ENCODE data around the gene TACC2.

The TACC2 gene

GRCh38 chr10:122033224-122033926 lies 44.4 kb downstream of the TACC2 start:
- DNase-seq = no peak

- DNase-seq = peak in 1 of 4 experiments; percentile 1
Observed at GRCh38 chr10:122034149-122034756, 45.3 kb downstream of the TACC2 start.

GRCh38 chr10:122040786-122041185 lies 51.8 kb downstream of the TACC2 start:
- no peak for DNase-seq

GRCh38 chr10:122042836-122043235 lies 53.9 kb downstream of the TACC2 start:
- no peak for DNase-seq

GRCh38 chr10:122044045-122044661 lies 55.2 kb downstream of the TACC2 start:
- no peak for DNase-seq

- DNase-seq = no peak
Observed at GRCh38 chr10:122044713-122045112, 55.8 kb downstream of the TACC2 start.

- DNase-seq = no peak
Observed at GRCh38 chr10:122045212-122045611, 56.2 kb downstream of the TACC2 start.

- no peak for DNase-seq
Observed at GRCh38 chr10:122047560-122047959, 58.6 kb downstream of the TACC2 start.

GRCh38 chr10:122049076-122049475 lies 60.1 kb downstream of the TACC2 start:
- DNase-seq = no peak

GRCh38 chr10:122050311-122050710 lies 61.3 kb downstream of the TACC2 start:
- no peak for DNase-seq

- DNase-seq = peak in 2 of 4 experiments; percentile 2 to 17
Observed at GRCh38 chr10:122050811-122051210, 61.8 kb downstream of the TACC2 start.

GRCh38 chr10:122051609-122052385 lies 62.8 kb downstream of the TACC2 start:
- DNase-seq = peak; percentile 12 to 53 (median 34)

- DNase-seq = no peak
Observed at GRCh38 chr10:122052701-122053100, 63.7 kb downstream of the TACC2 start.

- no peak for DNase-seq
Observed at GRCh38 chr10:122053314-122053713, 64.4 kb downstream of the TACC2 start.

GRCh38 chr10:122054048-122055025 lies 65.4 kb downstream of the TACC2 start:
- DNase-seq = peak in 3 of 4 experiments; percentile 14 to 37 (median 20)

GRCh38 chr10:122055252-122055651 lies 66.3 kb downstream of the TACC2 start:
- no peak for DNase-seq

- no peak for DNase-seq
Observed at GRCh38 chr10:122056431-122057094, 67.6 kb downstream of the TACC2 start.

GRCh38 chr10:122057841-122058413 lies 69.0 kb downstream of the TACC2 start:
- no peak for DNase-seq

- DNase-seq = no peak
Observed at GRCh38 chr10:122060250-122060649, 71.3 kb downstream of the TACC2 start.

- peak; percentile 37 to 79 (median 66) for DNase-seq
Observed at GRCh38 chr10:122062831-122063674, 74.1 kb downstream of the TACC2 start.
